ENCODE measurements around the gene LSAMP.

- TF ChIP-seq EP300 (IDR thresholded peaks at IDR 0.05): no peak
- TF ChIP-seq, protein P1, sequence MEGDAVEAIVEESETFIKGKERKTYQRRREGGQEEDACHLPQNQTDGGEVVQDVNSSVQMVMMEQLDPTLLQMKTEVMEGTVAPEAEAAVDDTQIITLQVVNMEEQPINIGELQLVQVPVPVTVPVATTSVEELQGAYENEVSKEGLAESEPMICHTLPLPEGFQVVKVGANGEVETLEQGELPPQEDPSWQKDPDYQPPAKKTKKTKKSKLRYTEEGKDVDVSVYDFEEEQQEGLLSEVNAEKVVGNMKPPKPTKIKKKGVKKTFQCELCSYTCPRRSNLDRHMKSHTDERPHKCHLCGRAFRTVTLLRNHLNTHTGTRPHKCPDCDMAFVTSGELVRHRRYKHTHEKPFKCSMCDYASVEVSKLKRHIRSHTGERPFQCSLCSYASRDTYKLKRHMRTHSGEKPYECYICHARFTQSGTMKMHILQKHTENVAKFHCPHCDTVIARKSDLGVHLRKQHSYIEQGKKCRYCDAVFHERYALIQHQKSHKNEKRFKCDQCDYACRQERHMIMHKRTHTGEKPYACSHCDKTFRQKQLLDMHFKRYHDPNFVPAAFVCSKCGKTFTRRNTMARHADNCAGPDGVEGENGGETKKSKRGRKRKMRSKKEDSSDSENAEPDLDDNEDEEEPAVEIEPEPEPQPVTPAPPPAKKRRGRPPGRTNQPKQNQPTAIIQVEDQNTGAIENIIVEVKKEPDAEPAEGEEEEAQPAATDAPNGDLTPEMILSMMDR (IDR thresholded peaks at IDR 0.05): no peak
- no peak for TF ChIP-seq CEBPB (IDR thresholded peaks at IDR 0.05)
- TF ChIP-seq, protein P2, sequence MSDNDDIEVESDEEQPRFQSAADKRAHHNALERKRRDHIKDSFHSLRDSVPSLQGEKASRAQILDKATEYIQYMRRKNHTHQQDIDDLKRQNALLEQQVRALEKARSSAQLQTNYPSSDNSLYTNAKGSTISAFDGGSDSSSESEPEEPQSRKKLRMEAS (IDR thresholded peaks at IDR 0.05): no peak
- TF ChIP-seq RFX5 (IDR thresholded peaks at IDR 0.05): no peak
- no peak for TF ChIP-seq PHF8 (IDR thresholded peaks at IDR 0.05; ENCODE audit: borderline replicate concordance, low read depth)
- no peak for TF ChIP-seq POLR2A (IDR thresholded peaks at IDR 0.05; ENCODE audit: low read length)
- TF ChIP-seq, protein P3, sequence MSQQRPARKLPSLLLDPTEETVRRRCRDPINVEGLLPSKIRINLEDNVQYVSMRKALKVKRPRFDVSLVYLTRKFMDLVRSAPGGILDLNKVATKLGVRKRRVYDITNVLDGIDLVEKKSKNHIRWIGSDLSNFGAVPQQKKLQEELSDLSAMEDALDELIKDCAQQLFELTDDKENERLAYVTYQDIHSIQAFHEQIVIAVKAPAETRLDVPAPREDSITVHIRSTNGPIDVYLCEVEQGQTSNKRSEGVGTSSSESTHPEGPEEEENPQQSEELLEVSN (IDR thresholded peaks at IDR 0.05; ENCODE audit: borderline replicate concordance, low read depth): no peak
- TF ChIP-seq JUN (IDR thresholded peaks at IDR 0.05): no peak
- TF ChIP-seq ESRRA (IDR thresholded peaks at IDR 0.05; ENCODE audit: borderline replicate concordance, low read length): no peak
- TF ChIP-seq MAZ (IDR thresholded peaks at IDR 0.05; ENCODE audit: borderline replicate concordance, low read depth, low read length): no peak
- TF ChIP-seq SREBF2 (IDR thresholded peaks at IDR 0.05): no peak
These were observed 636.5 kb downstream of the LSAMP start for GRCh38 chr3:115808816-115809215.
